Measurements from ENCODE around the gene PSRC1. TPM values are rescaled to one million over a fixed set of nuclear protein-coding genes. Genes with fewer than 3 reads are reported as not detected.
A peak's percentile ranks its signal among the peaks of the same experiment; 100 is the strongest.

The PSRC1 gene
- total and polyA plus RNA-seq, 4 donors, result 1.3 to 7.8 (median 3.2) TPM

DNA sequence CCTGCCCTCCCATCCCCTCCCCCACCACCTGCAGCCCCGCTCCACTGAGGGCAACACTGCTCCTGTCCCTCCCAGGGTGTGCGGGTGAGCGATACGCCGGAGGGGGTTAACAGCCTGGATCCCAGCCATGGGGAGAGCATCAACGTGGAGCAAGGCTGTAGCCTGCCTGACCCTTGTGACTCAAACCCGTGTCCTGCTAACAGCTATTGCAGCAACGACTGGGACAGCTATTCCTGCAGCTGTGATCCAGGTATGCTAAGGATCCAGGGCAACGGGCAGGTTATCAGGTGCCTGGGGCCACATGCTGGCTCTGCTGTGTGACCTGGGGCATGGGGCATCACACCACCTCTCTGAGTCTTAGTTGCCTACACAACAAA, 18.6 kb downstream of the PSRC1 start:
- no peak for ATAC-seq (ENCODE audit: low FRiP score)

DNA sequence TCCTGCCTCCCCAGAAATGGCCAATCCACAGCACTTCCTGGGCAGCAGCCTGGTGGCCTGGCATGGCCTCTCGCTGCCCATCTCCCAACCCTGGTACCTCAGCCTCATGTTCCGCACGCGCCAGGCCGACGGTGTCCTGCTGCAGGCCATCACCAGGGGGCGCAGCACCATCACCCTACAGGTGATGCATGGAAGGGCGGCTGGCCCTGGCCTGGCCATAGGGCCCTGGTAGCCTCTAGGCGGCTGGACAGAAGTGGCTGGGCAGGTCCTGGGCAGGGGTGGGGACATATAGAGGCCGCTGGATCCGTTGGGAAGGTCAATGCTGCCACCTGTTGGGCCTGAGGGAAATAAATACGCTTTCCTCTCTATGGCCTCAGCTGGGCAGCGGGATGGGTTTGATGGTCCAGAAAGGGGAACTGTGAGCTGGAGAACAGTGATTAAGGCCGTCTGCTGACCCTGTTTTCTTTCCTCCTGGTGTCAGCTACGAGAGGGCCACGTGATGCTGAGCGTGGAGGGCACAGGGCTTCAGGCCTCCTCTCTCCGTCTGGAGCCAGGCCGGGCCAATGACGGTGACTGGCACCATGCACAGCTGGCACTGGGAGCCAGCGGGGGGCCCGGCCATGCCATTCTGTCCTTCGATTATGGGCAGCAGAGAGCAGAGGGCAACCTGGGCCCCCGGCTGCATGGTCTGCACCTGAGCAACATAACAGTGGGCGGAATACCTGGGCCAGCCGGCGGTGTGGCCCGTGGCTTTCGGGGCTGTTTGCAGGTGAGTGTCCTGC, 19.2 kb downstream of the PSRC1 start:
- no peaks in the 10 kb centered on the region for H3K4me1 ChIP-seq (ENCODE audit: control insufficient read depth in 1 of 2, insufficient read depth in 2 of 2, low read length in 2 of 2)
- no peak overlapping the region for H3K27ac ChIP-seq (ENCODE audit: low read depth in 1 of 2, low read length in 2 of 2)
- H3K27me3 ChIP-seq (ENCODE audit: control insufficient read depth in 1 of 2, insufficient read depth in 2 of 2, low read length in 1 of 2), result no peaks in the 10 kb centered on the region
- intact Hi-C loops (cut with DNase I), result loop anchor here in 1 of 2 donors (5.0 kb wide), 1 partner anchor 269 kb away; no protein-coding TSS in a partner anchor
- no peak overlapping the region for H3K4me3 ChIP-seq (ENCODE audit: low read length in 2 of 2)
- ATAC-seq (ENCODE audit: low FRiP score) (peak; percentile 86), DNase-seq (peak; percentile 87 to 94)
- no peaks in the 10 kb centered on the region for H3K9me3 ChIP-seq (ENCODE audit: control insufficient read depth, low read length)
- no peaks in the 10 kb centered on the region for H3K36me3 ChIP-seq (ENCODE audit: control insufficient read depth in 1 of 2, insufficient read depth in 2 of 2, low read length in 1 of 2)
- 57 to 61% methylated on average over 28 to 29 of the region's 29 CpGs for WGBS, 2 donors

More for the DNA sequence above, 18.6 kb downstream of the PSRC1 start:
- no peaks in the 10 kb centered on the region for H3K4me1 ChIP-seq (ENCODE audit: control insufficient read depth in 1 of 2, insufficient read depth in 2 of 2, low read length in 2 of 2)
- H3K4me3 ChIP-seq (ENCODE audit: low read length in 2 of 2), result no peak overlapping the region
- no peaks in the 10 kb centered on the region for H3K9me3 ChIP-seq (ENCODE audit: control insufficient read depth, low read length)
- DNase-seq, result no peak
- no peak overlapping the region for H3K27ac ChIP-seq (ENCODE audit: low read depth in 1 of 2, low read length in 2 of 2)
- H3K36me3 ChIP-seq (ENCODE audit: control insufficient read depth in 1 of 2, insufficient read depth in 2 of 2, low read length in 1 of 2), result no peaks in the 10 kb centered on the region
- no peaks in the 10 kb centered on the region for H3K27me3 ChIP-seq (ENCODE audit: control insufficient read depth in 1 of 2, insufficient read depth in 2 of 2, low read length in 1 of 2)
- WGBS, 2 donors, result 75 to 79% methylated on average over 9 of the region's 9 CpGs
- intact Hi-C loops (cut with DNase I), result loop anchor here in 1 of 2 donors (5.0 kb wide), 1 partner anchor 268 kb away; no protein-coding TSS in a partner anchor

DNA sequence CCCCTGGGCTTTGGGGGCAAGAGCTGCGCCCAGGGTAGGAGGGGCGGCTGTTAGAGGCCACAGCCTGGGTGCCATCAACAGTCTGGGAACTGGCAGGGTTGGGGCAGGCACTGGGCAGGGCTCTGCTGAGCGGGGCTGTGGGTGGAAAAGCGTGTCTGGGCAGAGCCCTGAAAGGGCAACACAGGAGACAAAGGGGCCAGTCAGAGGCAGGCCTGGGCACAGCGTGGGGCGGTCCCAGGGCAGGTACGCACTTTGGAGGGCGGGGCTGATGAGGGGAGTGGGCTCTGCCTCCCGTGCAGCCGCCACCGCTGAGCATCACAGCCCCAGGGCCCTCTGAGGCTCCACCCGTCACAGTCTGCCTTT, 19.7 kb downstream of the PSRC1 start:
- Histone ChIP-seq H3K4me3 (ENCODE audit: low read length in 2 of 2) (no peak overlapping the region), H3K9me3 (ENCODE audit: control insufficient read depth, low read length) (no peaks in the 10 kb centered on the region), H3K36me3 (ENCODE audit: control insufficient read depth in 1 of 2, insufficient read depth in 2 of 2, low read length in 1 of 2) (no peaks in the 10 kb centered on the region), H3K27ac (ENCODE audit: low read depth in 1 of 2, low read length in 2 of 2) (no peak overlapping the region), H3K27me3 (ENCODE audit: control insufficient read depth in 1 of 2, insufficient read depth in 2 of 2, low read length in 1 of 2) (no peaks in the 10 kb centered on the region), H3K4me1 (ENCODE audit: control insufficient read depth in 1 of 2, insufficient read depth in 2 of 2, low read length in 2 of 2) (no peaks in the 10 kb centered on the region)
- intact Hi-C loops (cut with DNase I), result loop anchor here in 1 of 2 donors (5.0 kb wide), 1 partner anchor 269 kb away; no protein-coding TSS in a partner anchor
- DNase-seq (peak in 1 of 2 donors; percentile 46), ATAC-seq (ENCODE audit: low FRiP score) (peak; percentile 1)
- WGBS, 2 donors, result 72 to 78% methylated on average over 12 of the region's 12 CpGs

DNA sequence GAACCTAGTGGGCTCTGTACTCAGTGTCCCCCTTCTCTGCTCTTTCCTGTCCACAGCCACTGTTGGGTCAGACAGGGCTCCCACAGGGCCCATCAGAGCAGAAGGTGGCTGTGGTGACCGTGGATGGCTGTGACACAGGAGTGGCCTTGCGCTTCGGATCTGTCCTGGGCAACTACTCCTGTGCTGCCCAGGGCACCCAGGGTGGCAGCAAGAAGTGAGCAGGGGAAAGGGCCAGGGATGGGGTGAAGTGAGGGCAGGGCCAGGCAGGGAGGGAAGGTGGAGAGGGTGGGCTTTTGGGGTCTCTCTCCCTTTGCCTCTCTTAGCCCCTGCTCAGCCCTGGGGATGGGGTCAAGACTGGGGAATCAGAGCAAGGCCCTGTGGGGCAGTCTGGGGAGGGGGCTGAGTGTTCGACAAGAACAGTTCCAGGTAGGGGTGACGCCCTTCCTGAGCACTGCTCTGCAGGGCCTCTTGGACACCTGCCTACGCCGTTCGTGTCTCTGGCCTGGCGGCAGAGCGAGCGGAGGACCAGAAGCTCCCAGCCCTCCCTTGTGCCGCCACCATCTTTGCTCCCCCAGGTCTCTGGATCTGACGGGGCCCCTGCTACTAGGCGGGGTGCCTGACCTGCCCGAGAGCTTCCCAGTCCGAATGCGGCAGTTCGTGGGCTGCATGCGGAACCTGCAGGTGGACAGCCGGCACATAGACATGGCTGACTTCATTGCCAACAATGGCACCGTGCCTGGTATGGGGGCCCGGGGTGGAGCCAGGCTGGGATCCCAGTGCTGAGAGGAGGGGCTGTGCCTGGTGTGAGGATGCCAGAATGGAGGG, 20.5 kb downstream of the PSRC1 start:
- H3K4me1 ChIP-seq (ENCODE audit: control insufficient read depth in 1 of 2, insufficient read depth in 2 of 2, low read length in 2 of 2), result no peaks in the 10 kb centered on the region
- H3K27me3 ChIP-seq (ENCODE audit: control insufficient read depth in 1 of 2, insufficient read depth in 2 of 2, low read length in 1 of 2), result no peaks in the 10 kb centered on the region
- H3K9me3 ChIP-seq (ENCODE audit: control insufficient read depth, low read length), result no peaks in the 10 kb centered on the region
- intact Hi-C loops (cut with DNase I), result loop anchor here in 1 of 2 donors (5.0 kb wide), 1 partner anchor 270 kb away; no protein-coding TSS in a partner anchor
- 78% methylated on average over 18 to 22 of the region's 22 CpGs for WGBS, 2 donors
- H3K36me3 ChIP-seq (ENCODE audit: control insufficient read depth in 1 of 2, insufficient read depth in 2 of 2, low read length in 1 of 2), result no peaks in the 10 kb centered on the region
- no peak overlapping the region for H3K27ac ChIP-seq (ENCODE audit: low read depth in 1 of 2, low read length in 2 of 2)
- no peak overlapping the region for H3K4me3 ChIP-seq (ENCODE audit: low read length in 2 of 2)
- DNase-seq (peak in 1 of 2 donors; percentile 41), ATAC-seq (ENCODE audit: low FRiP score) (no peak)

DNA sequence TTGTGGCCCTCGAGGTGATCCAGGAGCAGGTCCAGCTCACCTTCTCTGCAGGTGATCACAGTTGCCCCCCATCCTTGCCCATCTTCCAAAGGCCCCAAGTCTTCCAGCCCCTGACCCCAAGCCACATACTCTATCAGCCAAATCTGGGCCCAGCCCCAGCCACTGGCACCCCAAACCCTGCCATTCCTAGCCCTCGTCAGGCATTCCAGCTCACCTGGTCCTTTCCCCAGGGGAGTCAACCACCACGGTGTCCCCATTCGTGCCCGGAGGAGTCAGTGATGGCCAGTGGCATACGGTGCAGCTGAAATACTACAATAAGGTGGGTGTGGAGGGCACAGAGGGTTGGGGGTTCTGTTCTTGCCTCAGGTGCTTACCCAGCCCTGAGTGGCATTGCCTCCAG, 21.4 kb downstream of the PSRC1 start:
- Histone ChIP-seq H3K27me3 (ENCODE audit: control insufficient read depth in 1 of 2, insufficient read depth in 2 of 2, low read length in 1 of 2) (no peaks in the 10 kb centered on the region), H3K4me1 (ENCODE audit: control insufficient read depth in 1 of 2, insufficient read depth in 2 of 2, low read length in 2 of 2) (no peaks in the 10 kb centered on the region), H3K4me3 (ENCODE audit: low read length in 2 of 2) (no peak overlapping the region), H3K9me3 (ENCODE audit: control insufficient read depth, low read length) (no peaks in the 10 kb centered on the region), H3K27ac (ENCODE audit: low read depth in 1 of 2, low read length in 2 of 2) (no peak overlapping the region), H3K36me3 (ENCODE audit: control insufficient read depth in 1 of 2, insufficient read depth in 2 of 2, low read length in 1 of 2) (no peaks in the 10 kb centered on the region)
- intact Hi-C loops (cut with DNase I), result loop anchor here in 1 of 2 donors (5.0 kb wide), 1 partner anchor 271 kb away; no protein-coding TSS in a partner anchor
- DNase-seq (no peak), ATAC-seq (ENCODE audit: low FRiP score) (no peak)
- WGBS, 2 donors, result 86 to 88% methylated on average over 6 of the region's 6 CpGs

DNA sequence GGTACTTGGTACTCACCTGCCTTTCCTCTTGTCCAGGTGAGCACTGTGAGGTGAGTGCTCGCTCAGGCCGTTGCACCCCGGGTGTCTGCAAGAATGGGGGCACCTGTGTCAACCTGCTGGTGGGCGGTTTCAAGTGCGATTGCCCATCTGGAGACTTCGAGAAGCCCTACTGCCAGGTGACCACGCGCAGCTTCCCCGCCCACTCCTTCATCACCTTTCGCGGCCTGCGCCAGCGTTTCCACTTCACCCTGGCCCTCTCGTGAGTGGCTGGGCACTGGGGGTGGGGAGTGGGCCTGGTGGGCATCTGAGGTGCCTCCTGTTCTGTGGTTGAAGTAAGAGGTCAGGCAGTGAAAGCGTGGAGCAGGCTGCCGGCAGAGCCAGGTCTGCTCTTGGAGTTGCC, 21.9 kb downstream of the PSRC1 start:
- H3K36me3 ChIP-seq (ENCODE audit: control insufficient read depth in 1 of 2, insufficient read depth in 2 of 2, low read length in 1 of 2), result no peaks in the 10 kb centered on the region
- H3K9me3 ChIP-seq (ENCODE audit: control insufficient read depth, low read length), result no peaks in the 10 kb centered on the region
- DNase-seq (no peak), ATAC-seq (ENCODE audit: low FRiP score) (no peak)
- no peak overlapping the region for H3K27ac ChIP-seq (ENCODE audit: low read depth in 1 of 2, low read length in 2 of 2)
- 91 to 92% methylated on average over 16 of the region's 16 CpGs for WGBS, 2 donors
- intact Hi-C loops (cut with DNase I), result loop anchor here in 1 of 2 donors (5.0 kb wide), 1 partner anchor 271 kb away; no protein-coding TSS in a partner anchor
- H3K27me3 ChIP-seq (ENCODE audit: control insufficient read depth in 1 of 2, insufficient read depth in 2 of 2, low read length in 1 of 2), result no peaks in the 10 kb centered on the region
- H3K4me3 ChIP-seq (ENCODE audit: low read length in 2 of 2), result no peak overlapping the region
- H3K4me1 ChIP-seq (ENCODE audit: control insufficient read depth in 1 of 2, insufficient read depth in 2 of 2, low read length in 2 of 2), result no peaks in the 10 kb centered on the region

DNA sequence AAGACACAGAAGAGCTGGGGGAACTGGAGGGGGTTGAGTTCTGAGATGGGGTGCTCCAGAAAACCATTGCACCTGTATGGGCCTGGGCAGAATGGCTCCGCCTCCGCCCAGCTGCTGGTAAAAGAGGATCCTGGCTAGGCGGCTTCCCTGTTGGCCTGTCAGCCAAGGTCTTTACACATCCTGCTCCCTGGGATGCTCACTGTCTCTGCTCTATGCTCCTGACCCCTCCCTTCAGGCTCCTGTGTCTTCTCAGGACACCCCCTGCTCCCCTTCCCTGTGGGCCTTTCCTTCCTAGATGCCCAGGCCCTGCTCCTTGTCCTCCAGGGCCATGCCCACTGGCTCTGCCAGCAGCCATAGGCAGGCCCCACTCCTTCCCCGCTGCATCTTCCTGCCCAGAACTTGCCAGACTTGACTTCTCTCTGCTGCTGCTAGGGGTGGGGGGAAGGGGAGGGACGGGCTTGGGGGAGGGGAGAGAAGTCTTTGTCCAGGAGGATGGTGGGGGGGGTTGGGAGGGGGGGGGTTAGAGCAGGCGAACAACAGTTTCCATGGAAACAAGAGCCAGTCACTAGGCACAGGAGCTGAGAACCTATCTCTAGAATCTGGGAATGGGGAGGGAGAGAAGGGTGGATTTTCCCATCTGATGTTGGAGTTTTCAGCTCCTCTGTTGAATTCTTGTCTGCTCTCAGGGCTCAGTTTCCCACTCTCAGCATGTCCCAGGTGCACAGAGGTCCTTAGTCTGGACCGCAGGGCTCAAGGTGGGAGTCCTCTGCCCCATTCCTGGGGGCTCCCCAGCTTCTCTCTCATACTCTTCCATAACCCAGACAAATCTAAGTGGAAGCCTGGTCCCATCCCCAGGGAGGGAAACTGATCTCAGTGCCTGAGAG, 23.0 kb downstream of the PSRC1 start:
- intact Hi-C loops (cut with DNase I), result loop anchor here in 1 of 2 donors (5.0 kb wide), 1 partner anchor 272 kb away; no protein-coding TSS in a partner anchor
- Histone ChIP-seq H3K9me3 (ENCODE audit: control insufficient read depth, low read length) (no peaks in the 10 kb centered on the region), H3K27me3 (ENCODE audit: control insufficient read depth in 1 of 2, insufficient read depth in 2 of 2, low read length in 1 of 2) (no peaks in the 10 kb centered on the region), H3K4me1 (ENCODE audit: control insufficient read depth in 1 of 2, insufficient read depth in 2 of 2, low read length in 2 of 2) (no peaks in the 10 kb centered on the region), H3K4me3 (ENCODE audit: low read length in 2 of 2) (no peak overlapping the region), H3K27ac (ENCODE audit: low read depth in 1 of 2, low read length in 2 of 2) (no peak overlapping the region), H3K36me3 (ENCODE audit: control insufficient read depth in 1 of 2, insufficient read depth in 2 of 2, low read length in 1 of 2) (no peaks in the 10 kb centered on the region)
- 77 to 84% methylated on average over 7 of the region's 7 CpGs for WGBS, 2 donors
- ATAC-seq (ENCODE audit: low FRiP score), result no peak
- DNase-seq, result no peak

All from aorta (tissue), 5 donors.